ENCODE results near the gene PIK3C2B.

GRCh38 chr1:204451352-204452124 lies 43.1 kb downstream of the PIK3C2B start:
- TF ChIP-seq CTCF (conservative IDR thresholded peaks at IDR 0.05) (no peak), EZH2 (IDR thresholded peaks at IDR 0.05; ENCODE audit: low read depth) (no peak)

Data from PC-9 (cell line).